GM23248 (cell line): ENCODE measurements around the gene HTT.

ENCODE experiments used
- EZH2 ChIP-seq: fragments of 200-600 bp; sonication (generic); IDR thresholded peaks from 2 replicates; pipeline ENCODE4 v1.6.1; 2018; ENCODE audit warnings: antibody characterized with exemption, mild to moderate bottlenecking; ENCODE audit not compliant: insufficient read depth, poor library complexity, severe bottlenecking
- EZH2phosphoT487 ChIP-seq: fragments of 200-600 bp; sonication (generic); IDR thresholded peaks from 2 replicates; pipeline ENCODE4 v1.6.1; 2018; ENCODE audit warnings: antibody characterized with exemption, moderate library complexity, mild to moderate bottlenecking, low read depth; ENCODE audit not compliant: insufficient read depth

GRCh38 chr4:3263876-3264193, 189.4 kb downstream of the HTT start:
- TF ChIP-seq EZH2 (no peak), EZH2phosphoT487 (no peak)
